ENCODE measurements around the gene HES1.
"Not testable (repeated sequence)": the region's sequence is repeated elsewhere in the genome, so short reads cannot be mapped to it uniquely, and the experiment has no call there.

The HES1 gene

DNA sequence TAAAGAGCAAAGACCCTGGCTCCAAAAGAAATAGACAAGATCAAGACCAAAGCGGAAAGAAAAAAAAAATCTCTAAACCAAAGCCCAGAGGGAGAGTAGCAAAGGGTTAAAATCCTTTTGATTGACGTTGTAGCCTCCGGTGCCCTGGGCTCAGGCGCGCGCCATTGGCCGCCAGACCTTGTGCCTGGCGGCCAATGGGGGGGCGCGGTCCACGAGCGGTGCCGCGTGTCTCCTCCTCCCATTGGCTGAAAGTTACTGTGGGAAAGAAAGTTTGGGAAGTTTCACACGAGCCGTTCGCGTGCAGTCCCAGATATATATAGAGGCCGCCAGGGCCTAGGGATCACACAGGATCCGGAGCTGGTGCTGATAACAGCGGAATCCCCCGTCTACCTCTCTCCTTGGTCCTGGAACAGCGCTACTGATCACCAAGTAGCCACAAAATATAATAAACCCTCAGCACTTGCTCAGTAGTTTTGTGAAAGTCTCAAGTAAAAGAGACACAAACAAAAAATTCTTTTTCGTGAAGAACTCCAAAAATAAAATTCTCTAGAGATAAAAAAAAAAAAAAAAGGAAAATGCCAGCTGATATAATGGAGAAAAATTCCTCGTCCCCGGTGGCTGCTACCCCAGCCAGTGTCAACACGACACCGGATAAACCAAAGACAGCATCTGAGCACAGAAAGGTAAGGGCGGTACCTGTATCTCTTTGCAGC is at the start of gene HES1:
TSS of gene HES1 (plus strand) at position 343 of the 713 bp plus-strand sequence. CDS start at position 576, 233 bp downstream.
- peak; percentile 89 for DNase-seq

- no peak for DNase-seq
Observed at GRCh38 chr3:194086388-194087075, 49.4 kb upstream of the HES1 start.

DNA sequence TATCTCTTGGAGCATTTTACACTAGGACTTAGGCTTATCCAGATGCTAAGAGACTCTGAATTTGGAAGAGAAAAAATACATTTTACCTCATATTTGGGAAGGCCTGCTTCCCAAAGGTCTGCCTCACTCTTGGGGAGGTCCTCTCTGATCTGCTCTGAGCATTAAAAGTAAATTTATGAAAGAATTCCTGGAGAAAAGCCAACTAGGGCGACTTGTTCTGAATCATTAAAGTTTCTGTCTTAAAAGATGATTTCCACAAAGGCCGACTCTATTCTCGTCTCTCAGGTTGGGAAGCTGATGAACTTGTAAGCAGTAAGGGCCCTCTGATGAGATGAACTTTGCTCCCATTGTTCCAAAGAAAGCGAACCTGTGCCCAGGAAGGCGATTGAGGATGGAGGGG is 48.7 kb upstream of the HES1 start:
- DNase-seq: no peak

DNA sequence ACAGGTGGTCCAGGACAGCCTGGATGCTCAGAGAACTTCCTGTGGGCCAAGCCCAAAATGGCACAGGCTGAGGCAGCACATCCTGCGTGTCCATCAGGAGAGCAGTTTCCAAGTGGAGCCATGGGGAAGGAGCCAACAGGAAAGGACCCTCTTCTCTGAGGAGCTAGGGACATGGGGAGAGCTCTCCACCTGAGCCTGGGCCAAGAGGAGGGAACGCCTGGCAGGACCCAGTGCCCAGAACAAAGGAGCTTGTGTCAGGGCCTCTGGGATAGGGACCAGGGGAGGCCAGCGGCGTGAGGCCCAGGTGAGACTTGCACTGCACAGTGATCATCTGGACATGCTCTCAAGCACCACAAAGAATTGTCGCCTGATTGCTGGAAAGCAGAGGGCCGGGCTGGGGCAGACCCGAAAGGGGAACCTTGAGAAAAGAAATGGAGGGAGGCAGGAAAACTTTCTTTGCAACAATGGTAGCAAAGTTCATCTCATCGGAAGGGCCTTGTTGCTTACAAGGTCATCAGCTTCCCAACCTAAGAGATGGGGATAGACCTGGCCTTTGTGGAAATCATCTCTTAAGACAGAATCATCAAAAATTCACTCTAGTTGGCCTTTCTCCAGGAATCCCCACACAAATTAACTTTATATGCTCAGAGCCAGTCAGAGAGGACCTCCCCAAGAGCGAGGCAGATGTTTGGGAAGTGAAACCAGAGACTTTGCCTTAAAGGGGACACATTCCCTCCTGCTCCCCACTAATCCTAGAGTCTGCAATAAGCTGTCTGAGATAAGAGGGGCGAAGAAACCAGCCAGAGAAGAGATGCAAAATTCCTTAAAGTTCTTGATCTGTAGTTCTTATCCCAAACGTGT is 47.7 kb upstream of the HES1 start:
- no peak for DNase-seq

GRCh38 chr3:194089357-194090177 is 46.4 kb upstream of the HES1 start:
- DNase-seq: peak; percentile 99

DNA sequence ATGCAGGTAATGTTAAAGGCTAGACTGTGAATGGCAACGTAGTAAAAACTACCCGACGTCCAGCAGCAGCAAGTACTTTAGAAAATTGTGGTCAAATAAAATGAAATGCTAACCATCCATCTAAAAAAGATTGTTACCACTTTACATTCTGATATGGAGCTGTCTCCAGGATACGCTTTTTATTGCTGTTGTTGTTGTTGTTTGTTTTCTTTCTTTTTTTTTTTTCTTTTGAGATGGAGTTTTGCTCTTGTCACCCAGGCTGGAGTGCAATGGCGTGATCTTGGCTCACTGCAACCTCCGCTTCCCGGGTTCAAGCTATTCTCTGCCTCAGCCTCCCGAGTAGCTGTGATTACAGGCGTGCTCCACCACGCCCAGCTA is 45.8 kb upstream of the HES1 start:
- DNase-seq: not testable (repeated sequence)

GRCh38 chr3:194090716-194091115 is 45.2 kb upstream of the HES1 start:
- no peak for DNase-seq

DNA sequence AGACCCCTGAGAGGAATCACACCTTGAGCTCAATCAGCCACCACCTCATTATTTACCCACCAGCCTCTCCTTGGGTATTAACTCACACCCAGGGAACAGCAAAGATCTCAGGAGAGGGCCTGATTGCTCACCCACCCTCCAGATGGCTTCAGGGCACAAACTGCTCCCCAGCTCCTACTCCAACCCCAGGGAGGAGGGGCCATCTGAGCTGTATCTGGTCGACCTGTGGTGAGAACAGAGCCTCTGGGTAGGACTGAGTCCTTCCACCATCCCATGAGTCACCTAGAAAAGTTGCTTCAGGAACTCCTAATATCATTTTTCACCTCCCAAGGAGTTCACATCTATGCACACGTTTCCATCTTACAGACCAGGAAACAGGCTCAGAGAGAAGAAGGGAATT is 44.8 kb upstream of the HES1 start:
- DNase-seq: peak; percentile 70

DNA sequence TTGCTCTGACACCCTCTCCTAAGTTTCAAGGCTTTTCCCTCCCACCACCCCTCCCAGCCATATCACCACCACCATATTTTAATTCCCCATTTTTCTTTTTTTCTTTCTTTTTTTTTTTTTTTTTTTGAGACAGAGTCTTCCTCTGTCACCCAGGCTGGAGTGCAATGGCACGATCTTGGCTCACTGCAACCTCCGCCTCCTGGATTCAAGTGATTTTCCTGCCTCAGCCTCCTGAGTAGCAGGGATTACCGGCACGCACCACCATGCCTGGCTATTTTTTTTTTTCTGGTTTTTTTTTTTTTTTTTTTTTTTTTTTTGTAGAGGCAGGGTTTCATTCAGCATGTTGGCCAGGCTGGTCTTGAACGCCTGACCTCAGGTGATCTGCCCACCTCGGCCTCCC is 44.1 kb upstream of the HES1 start:
- not testable (repeated sequence) for DNase-seq

- no peak for DNase-seq
Observed at GRCh38 chr3:194092881-194093301, 43.1 kb upstream of the HES1 start.

DNA sequence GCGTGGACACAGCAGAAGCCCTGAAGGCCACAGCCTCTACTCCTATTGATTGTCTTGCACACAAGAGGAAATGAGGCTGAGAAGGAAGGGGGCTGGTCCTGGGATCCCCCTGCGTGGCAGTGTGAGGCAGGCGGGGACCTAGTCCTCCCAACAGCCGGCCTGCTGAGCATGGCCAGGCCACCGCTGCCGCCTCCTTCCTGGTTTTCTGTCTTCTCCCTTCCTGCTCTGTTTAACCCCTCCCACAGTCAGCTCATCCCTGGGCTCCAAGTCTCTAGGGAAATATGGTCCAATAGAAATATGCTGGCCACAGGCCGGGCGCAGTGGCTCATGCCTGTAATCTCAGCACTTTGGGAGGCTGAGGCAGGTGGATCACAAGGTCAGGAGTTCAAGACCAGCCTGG is 42.1 kb upstream of the HES1 start:
- no peak for DNase-seq

GRCh38 chr3:194095464-194095863 is 40.5 kb upstream of the HES1 start:
- no peak for DNase-seq

DNA sequence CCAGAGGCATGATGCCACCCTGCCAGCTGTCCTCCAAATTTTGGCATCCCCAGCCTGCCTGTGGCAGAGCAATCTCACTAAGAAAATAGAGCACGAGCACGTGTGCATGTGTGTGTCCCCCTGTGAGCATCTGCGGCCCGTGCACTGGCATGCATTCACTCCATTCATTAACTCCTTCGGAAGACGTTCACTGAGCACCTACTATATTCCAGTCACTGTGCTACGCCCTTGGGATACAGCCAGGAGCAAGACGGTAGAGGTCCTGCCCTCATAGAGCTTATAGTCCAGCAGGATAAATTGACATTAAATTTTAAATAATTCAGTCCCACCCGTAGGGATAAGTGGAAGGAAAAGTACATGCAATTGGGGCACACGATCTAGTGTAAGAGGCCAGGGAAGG is 40.0 kb upstream of the HES1 start:
- no peak for DNase-seq

DNA sequence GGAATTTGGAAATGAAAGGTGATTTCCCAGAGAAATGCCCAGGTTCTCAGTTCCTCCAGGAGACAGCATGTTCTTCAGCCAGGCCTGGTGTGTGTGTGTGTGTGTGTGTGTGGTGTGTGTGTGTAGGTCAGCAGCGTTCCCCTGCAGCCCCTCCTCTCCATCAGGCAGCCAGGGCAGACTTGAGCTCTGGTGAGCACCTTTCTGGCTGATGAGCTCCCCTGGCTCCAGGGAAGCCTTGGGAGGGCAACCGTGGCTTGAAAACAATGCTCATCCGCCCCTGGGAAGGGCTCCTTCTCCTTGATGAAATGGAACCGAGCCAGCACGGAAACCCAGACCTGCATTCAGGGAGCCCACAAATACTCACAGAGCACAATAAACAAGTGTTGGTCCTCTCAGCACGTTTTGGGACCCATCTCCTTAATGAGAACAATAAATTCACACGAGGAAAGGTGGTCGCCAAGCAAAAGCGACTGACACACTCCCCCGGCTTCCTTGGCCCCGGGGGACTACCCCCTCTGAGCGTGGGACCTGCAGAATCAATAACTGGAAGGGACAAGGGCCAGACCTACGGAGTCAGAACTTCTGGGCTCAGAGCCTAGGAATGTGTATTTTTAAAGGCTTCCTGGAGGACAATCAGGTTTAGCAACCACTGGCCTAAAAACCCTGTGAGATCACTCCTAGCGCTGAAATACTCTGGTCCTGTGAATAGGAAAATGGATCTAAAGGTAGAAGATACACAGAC is 38.6 kb upstream of the HES1 start:
- DNase-seq: no peak

GRCh38 chr3:194098081-194098842 is 37.7 kb upstream of the HES1 start:
- DNase-seq: no peak

GRCh38 chr3:194098843-194099183 is 37.1 kb upstream of the HES1 start:
- no peak for DNase-seq

- DNase-seq: no peak
Observed at GRCh38 chr3:194099215-194099614, 36.7 kb upstream of the HES1 start.

- DNase-seq: no peak
Observed at GRCh38 chr3:194100856-194101390, 35.0 kb upstream of the HES1 start.

- DNase-seq: no peak
Observed at GRCh38 chr3:194101592-194102432, 34.1 kb upstream of the HES1 start.

DNA sequence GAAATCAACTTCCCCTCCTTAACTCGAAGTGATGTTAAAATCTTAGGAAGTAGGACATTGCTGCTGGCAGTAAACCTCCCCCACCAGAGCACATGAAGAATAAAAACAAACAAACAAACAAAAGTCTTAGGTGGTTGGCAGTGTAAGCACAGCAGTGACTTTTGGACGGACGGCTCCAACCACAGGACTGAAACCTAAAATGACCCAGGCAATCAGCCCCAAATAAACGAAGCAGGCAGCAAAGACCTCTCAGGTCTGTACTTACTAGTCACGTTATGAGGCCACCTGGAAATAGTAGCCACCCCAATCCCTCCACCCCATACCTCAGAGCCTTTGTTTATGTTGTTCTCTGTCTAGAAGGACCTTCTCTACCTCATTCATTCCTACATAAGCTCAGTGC is 33.5 kb upstream of the HES1 start:
- DNase-seq: no peak

Data from HCEC 1CT (cell line).